Liver (tissue), 3 donors: ENCODE results near the gene ANKZF1.
"Not testable (repeated sequence)": the region's sequence is repeated elsewhere in the genome, so short reads cannot be mapped to it uniquely, and the experiment has no call there.

Experiments used
- ATF3 ChIP-seq: IDR thresholded peaks from 2 replicates; pipeline ENCODE4 v1.6.1; 2016; ENCODE audit warnings: antibody characterized with exemption
- CTCF ChIP-seq: fragments of 150-350 bp; IDR thresholded peaks from 2 replicates; pipeline ENCODE4 v1.5.1; 2017; ENCODE audit warnings: improper control_type of control experiment, low read depth, low read length; ENCODE audit not compliant: missing input control
- EGR1 ChIP-seq, 2 donors: IDR thresholded peaks; 2 replicates each; pipeline ENCODE4 v1.6.1; 2016 to 2018; ENCODE audit warnings: antibody characterized with exemption in 2 of 2, low read depth in 2 of 2
- GABPA ChIP-seq, 2 donors: IDR thresholded peaks in 1 of 2; conservative IDR thresholded peaks in 1 of 2; 2 replicates each; pipeline ENCODE4 v1.6.1; 2016; ENCODE audit warnings: antibody characterized with exemption in 2 of 2, mild to moderate bottlenecking in 1 of 2, moderate library complexity in 1 of 2
- JUND ChIP-seq, 2 donors: IDR thresholded peaks; 2 replicates each; pipeline ENCODE4 v1.6.1; 2016; ENCODE audit warnings: antibody characterized with exemption in 2 of 2
- MAX ChIP-seq: IDR thresholded peaks from 2 replicates; pipeline ENCODE4 v1.6.1; 2016; ENCODE audit warnings: antibody characterized with exemption
- RAD21 ChIP-seq, 2 donors: IDR thresholded peaks; 2 replicates each; pipeline ENCODE4 v1.6.1; 2016; ENCODE audit warnings: antibody characterized with exemption in 2 of 2, mild to moderate bottlenecking in 2 of 2
- REST ChIP-seq: IDR thresholded peaks from 2 replicates; pipeline ENCODE4 v1.6.1; 2016; ENCODE audit warnings: antibody characterized with exemption, mild to moderate bottlenecking
- RXRA ChIP-seq, 2 donors: IDR thresholded peaks; 2 replicates each; pipeline ENCODE4 v1.6.1; 2017 to 2018; ENCODE audit warnings: antibody characterized with exemption in 2 of 2, mild to moderate bottlenecking in 1 of 2
- SP1 ChIP-seq: IDR thresholded peaks from 2 replicates; pipeline ENCODE4 v1.6.1; 2018; ENCODE audit warnings: antibody characterized with exemption, mild to moderate bottlenecking
- TAF1 ChIP-seq: conservative IDR thresholded peaks from 2 replicates; pipeline ENCODE4 v1.6.1; 2016; ENCODE audit warnings: antibody characterized with exemption, mild to moderate bottlenecking
- YY1 ChIP-seq: IDR thresholded peaks from 2 replicates; pipeline ENCODE4 v1.6.1; 2016; ENCODE audit warnings: antibody characterized with exemption, mild to moderate bottlenecking
- ZBTB33 ChIP-seq: IDR thresholded peaks from 2 replicates; pipeline ENCODE4 v1.6.1; 2016; ENCODE audit warnings: antibody characterized with exemption
- donor health status: healthy.
- donor health status: healthy.

- TF ChIP-seq CTCF; GABPA (IDR thresholded peaks at IDR 0.05 in 1 of 2, conservative IDR thresholded peaks at IDR 0.05 in 1 of 2); JUND (IDR thresholded peaks at IDR 0.05); REST; SP1; YY1; TAF1; ZBTB33; ATF3; RAD21 (IDR thresholded peaks at IDR 0.05); RXRA (IDR thresholded peaks at IDR 0.05); EGR1 (IDR thresholded peaks at IDR 0.05; ENCODE audit: low read depth in 2 of 2); MAX: not testable (repeated sequence)
Observed at GRCh38 chr2:219200502-219201326, 28.9 kb upstream of the ANKZF1 start.
